Neuronal stem cell (in vitro differentiated cells): ENCODE data around the gene HAUS2.
"Not testable (repeated sequence)": the region's sequence is repeated elsewhere in the genome, so short reads cannot be mapped to it uniquely, and the experiment has no call there.

Experiments
- DNase-seq: peaks from one replicate; pipeline ENCODE4 v3.0.0-alpha.2; 2013; ENCODE audit warnings: low spot score
- H2AFZ ChIP-seq: one replicate; pipeline ENCODE4 v1.6.1; 2013; ENCODE audit warnings: mild to moderate bottlenecking, low read length, inconsistent platforms
- H2AK5ac ChIP-seq: 2 replicates; pipeline ENCODE4 v1.6.1; 2013; ENCODE audit warnings: low read depth, mild to moderate bottlenecking, inconsistent platforms, low read length, moderate library complexity, mixed read lengths
- H2BK120ac ChIP-seq: 2 replicates; pipeline ENCODE4 v1.6.1; 2013; ENCODE audit warnings: low read depth, mild to moderate bottlenecking, inconsistent platforms, low read length, moderate library complexity, mixed read lengths
- H2BK12ac ChIP-seq: one replicate; pipeline ENCODE4 v1.6.1; 2013; ENCODE audit warnings: low read length, inconsistent platforms
- H2BK15ac ChIP-seq: 2 replicates; pipeline ENCODE4 v1.6.1; 2013; ENCODE audit warnings: mild to moderate bottlenecking, low read length, inconsistent platforms, mixed read lengths
- H2BK5ac ChIP-seq: one replicate; pipeline ENCODE4 v1.6.1; 2013; ENCODE audit warnings: inconsistent platforms, mild to moderate bottlenecking, low read length, moderate library complexity
- H3K14ac ChIP-seq: one replicate; pipeline ENCODE4 v1.6.1; 2013; ENCODE audit warnings: low read length, inconsistent platforms
- H3K18ac ChIP-seq: 2 replicates; pipeline ENCODE4 v1.6.1; 2013; ENCODE audit warnings: low read length, inconsistent platforms
- H3K23ac ChIP-seq: 2 replicates; pipeline ENCODE4 v1.6.1; 2013; ENCODE audit warnings: low read depth, mild to moderate bottlenecking, mixed read lengths, low read length, inconsistent platforms; ENCODE audit not compliant: poor library complexity
- H3K27ac ChIP-seq: replicated peaks from 3 replicates; pipeline ENCODE4 v1.5.1; 2013; ENCODE audit warnings: low read length, inconsistent platforms
- H3K27me3 ChIP-seq, 3 experiments: 2 replicates each; pipeline ENCODE4 v1.6.1; 2013; ENCODE audit warnings: low read length in 3 of 3, mild to moderate bottlenecking in 2 of 3, inconsistent platforms in 1 of 3, low read depth in 1 of 3, mixed read lengths in 1 of 3, moderate library complexity in 1 of 3; ENCODE audit not compliant: control insufficient read depth in 3 of 3, insufficient read depth in 3 of 3
- H3K36me3 ChIP-seq, 2 donors: replicated peaks in 1 of 2; 2 replicates each; pipeline ENCODE4 v1.6.1; 2013; ENCODE audit warnings: low read length in 2 of 2; ENCODE audit not compliant: control insufficient read depth in 2 of 2, insufficient read depth in 2 of 2
- H3K4ac ChIP-seq: 2 replicates; pipeline ENCODE4 v1.6.1; 2013; ENCODE audit warnings: inconsistent platforms, mild to moderate bottlenecking, low read length, moderate library complexity
- H3K4me1 ChIP-seq, 2 donors: 1 replicate in 1 of 2; 2 replicates in 1 of 2; pipeline ENCODE4 v1.6.1; 2013; ENCODE audit warnings: low read length in 2 of 2, low read depth in 1 of 2; ENCODE audit not compliant: control insufficient read depth in 2 of 2, insufficient read depth in 1 of 2
- H3K4me2 ChIP-seq: one replicate; pipeline ENCODE4 v1.6.1; 2013; ENCODE audit warnings: mild to moderate bottlenecking, low read length, inconsistent platforms; ENCODE audit not compliant: insufficient read depth, poor library complexity, severe bottlenecking
- H3K4me3 ChIP-seq, 2 donors: 2 replicates each; pipeline ENCODE4 v1.5.1; 2013; ENCODE audit warnings: low read length in 2 of 2, mild to moderate bottlenecking in 2 of 2, inconsistent platforms in 1 of 2, moderate library complexity in 1 of 2
- H3K79me1 ChIP-seq: one replicate; pipeline ENCODE4 v1.6.1; 2013; ENCODE audit warnings: low read depth, mild to moderate bottlenecking, inconsistent platforms, low read length, moderate library complexity
- H3K9ac ChIP-seq: one replicate; pipeline ENCODE4 v1.6.1; 2013; ENCODE audit warnings: mild to moderate bottlenecking, low read depth, low read length, inconsistent platforms; ENCODE audit not compliant: poor library complexity
- H3K9me3 ChIP-seq, 2 donors: replicated peaks in 1 of 2; 2 replicates each; pipeline versions ENCODE3 to v1.6.1; 2013; ENCODE audit warnings: low read length in 2 of 2, mild to moderate bottlenecking in 2 of 2, inconsistent platforms in 1 of 2, low read depth in 1 of 2, mixed read lengths in 1 of 2, moderate library complexity in 1 of 2; ENCODE audit not compliant: control insufficient read depth in 2 of 2, insufficient read depth in 1 of 2
- H4K8ac ChIP-seq: one replicate; pipeline ENCODE4 v1.6.1; 2013; ENCODE audit warnings: low read depth, mild to moderate bottlenecking, inconsistent platforms, low read length, moderate library complexity
- H4K91ac ChIP-seq: one replicate; pipeline ENCODE4 v1.6.1; 2013; ENCODE audit warnings: low read length, low read depth, mild to moderate bottlenecking, inconsistent platforms; ENCODE audit not compliant: poor library complexity
- WGBS, 2 donors: extraction: QIAGEN DNeasy Blood & Tissue Kit; methylation state at CpG; one replicate each; pipeline ENCODE4 v1.1.7; 2013; ENCODE audit warnings: missing lambda C conversion rate in 2 of 2, mixed read lengths in 1 of 2; ENCODE audit not compliant: insufficient read length in 2 of 2, insufficient replicate concordance in 1 of 2; ENCODE audit errors: extremely low coverage in 2 of 2; 5-methylcytosine and 5-hydroxymethylcytosine counted together

HAUS2 gene

DNA sequence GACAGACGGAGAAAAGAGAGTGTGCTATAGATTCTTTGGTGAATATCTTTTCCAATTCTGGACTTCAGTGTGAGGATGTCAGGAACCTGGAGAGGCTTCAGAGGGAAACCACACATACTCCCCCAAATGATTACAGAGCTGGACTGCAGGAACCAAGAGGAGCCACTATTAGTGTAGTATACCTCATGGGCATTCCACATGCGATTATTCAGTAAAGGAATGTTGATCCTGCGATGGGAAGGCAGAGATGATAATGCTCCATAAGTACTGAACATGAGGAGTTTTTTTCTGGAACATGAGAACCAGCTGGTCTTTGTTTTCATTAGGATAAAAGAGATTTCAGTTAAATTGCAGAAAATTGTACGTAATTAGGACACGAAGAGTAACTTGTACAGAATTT is 45.5 kb downstream of the HAUS2 start:
- Histone ChIP-seq H3K27ac (no peak overlapping the region), H3K23ac (no peak overlapping the region), H3K4me2 (no peak overlapping the region), H2AFZ (no peak overlapping the region), H3K4me1 (no peaks in the 10 kb centered on the region), H3K4me3 (no peak overlapping the region), H4K8ac (no peak overlapping the region), H3K4ac (no peak overlapping the region), H3K9ac (no peak overlapping the region), H3K14ac (no peak overlapping the region), H3K36me3 (peaks cover 0 to 64% of the 10 kb centered on the region in 2 donors), H3K79me1 (no peaks in the 10 kb centered on the region), H3K18ac (no peak overlapping the region), H4K91ac (no peak overlapping the region), H2BK15ac (no peak overlapping the region), H2AK5ac (no peak overlapping the region), H2BK5ac (no peak overlapping the region), H2BK12ac (no peak overlapping the region), H3K9me3 (no peaks in the 10 kb centered on the region), H3K27me3 (no peaks in the 10 kb centered on the region), H2BK120ac (no peak overlapping the region)
- no CpG with 5 or more reads among the region's 5 CpGs for WGBS, 2 donors
- DNase-seq: no peak

DNA sequence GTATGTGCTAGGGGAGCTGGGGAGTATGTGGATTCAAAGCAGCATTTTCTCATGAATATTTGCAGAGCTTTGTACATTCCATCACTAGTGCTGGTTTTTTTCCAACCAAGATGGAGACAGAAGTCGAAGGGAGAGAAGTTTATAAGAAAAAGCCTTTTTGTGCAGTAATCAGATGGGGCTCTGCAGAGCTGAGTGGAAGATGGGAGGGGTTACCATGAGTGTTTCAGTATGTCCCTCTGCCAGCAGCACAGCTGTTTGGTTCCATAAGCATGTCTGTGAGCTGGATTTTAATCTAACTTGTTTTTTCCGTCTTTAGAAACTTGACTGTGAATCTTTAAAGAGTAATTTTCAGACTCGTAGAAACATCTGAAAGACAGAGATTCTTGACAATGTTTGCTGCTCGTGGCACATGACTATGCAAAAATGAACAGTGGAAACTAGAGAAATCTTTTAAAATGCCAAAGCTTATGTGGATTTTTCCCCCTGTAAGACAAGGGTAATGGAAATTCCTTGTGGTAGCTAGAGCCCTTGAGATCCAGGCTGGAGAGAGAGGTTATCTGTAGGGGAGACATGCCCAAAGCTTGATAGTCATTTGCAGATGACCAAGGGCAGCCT is 47.1 kb downstream of the HAUS2 start:
- H3K4me3 ChIP-seq: no peak overlapping the region
- peaks cover 0 to 66% of the 10 kb centered on the region in 2 donors for H3K36me3 ChIP-seq
- no peak overlapping the region for H2BK15ac ChIP-seq
- H3K14ac ChIP-seq: no peak overlapping the region
- H3K4me2 ChIP-seq: no peak overlapping the region
- no peak overlapping the region for H2AK5ac ChIP-seq
- H3K27me3 ChIP-seq: no peaks in the 10 kb centered on the region
- no peak overlapping the region for H3K9ac ChIP-seq
- no peak overlapping the region for H2BK120ac ChIP-seq
- H3K79me1 ChIP-seq: no peaks in the 10 kb centered on the region
- H2BK5ac ChIP-seq: no peak overlapping the region
- no peak overlapping the region for H2AFZ ChIP-seq
- H3K4me1 ChIP-seq: no peaks in the 10 kb centered on the region
- no peak overlapping the region for H3K23ac ChIP-seq
- H3K4ac ChIP-seq: no peak overlapping the region
- H3K18ac ChIP-seq: no peak overlapping the region
- no peak overlapping the region for H4K91ac ChIP-seq
- H4K8ac ChIP-seq: no peak overlapping the region
- H3K27ac ChIP-seq: no peak overlapping the region
- DNase-seq: no peak
- peaks cover 0 to 8% of the 10 kb centered on the region in 2 donors for H3K9me3 ChIP-seq
- WGBS, 2 donors: no CpG with 5 or more reads among the region's 4 CpGs
- no peak overlapping the region for H2BK12ac ChIP-seq

DNA sequence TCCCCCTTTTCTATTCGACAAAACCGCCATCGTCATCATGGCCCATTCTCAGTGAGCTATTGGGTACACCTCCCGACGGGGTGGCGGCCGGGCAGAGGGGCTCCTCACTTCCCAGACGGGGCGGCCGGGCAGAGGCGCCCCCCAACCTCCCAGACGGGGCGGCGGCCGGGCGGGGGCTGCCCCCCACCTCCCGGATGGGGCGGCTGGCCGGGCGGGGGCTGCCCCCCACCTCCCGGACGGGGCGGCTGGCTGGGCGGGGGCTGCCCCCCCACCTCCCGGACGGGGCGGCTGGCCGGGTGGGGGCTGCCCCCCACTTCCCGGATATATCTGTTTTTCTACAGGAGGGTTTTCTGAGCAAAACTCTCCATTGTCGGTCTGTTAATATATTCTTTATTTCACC is 52.7 kb downstream of the HAUS2 start:
- H3K27me3 ChIP-seq, H2AK5ac ChIP-seq, H3K4me2 ChIP-seq, H3K9ac ChIP-seq, H2BK120ac ChIP-seq, H4K8ac ChIP-seq, H3K23ac ChIP-seq, H3K27ac ChIP-seq, H3K18ac ChIP-seq, H3K4ac ChIP-seq, H2AFZ ChIP-seq, H2BK5ac ChIP-seq, H3K4me1 ChIP-seq, H3K14ac ChIP-seq, H3K79me1 ChIP-seq, DNase-seq, H3K4me3 ChIP-seq, H2BK12ac ChIP-seq, H2BK15ac ChIP-seq, H4K91ac ChIP-seq: not testable (repeated sequence)
- peaks cover 0 to 62% of the 10 kb centered on the region in 2 donors for H3K36me3 ChIP-seq
- no CpG with 5 or more reads among the region's 30 CpGs for whole genome bisulfite sequencing, 2 donors
- peaks cover 2 to 27% of the 10 kb centered on the region in 2 donors for H3K9me3 ChIP-seq

DNA sequence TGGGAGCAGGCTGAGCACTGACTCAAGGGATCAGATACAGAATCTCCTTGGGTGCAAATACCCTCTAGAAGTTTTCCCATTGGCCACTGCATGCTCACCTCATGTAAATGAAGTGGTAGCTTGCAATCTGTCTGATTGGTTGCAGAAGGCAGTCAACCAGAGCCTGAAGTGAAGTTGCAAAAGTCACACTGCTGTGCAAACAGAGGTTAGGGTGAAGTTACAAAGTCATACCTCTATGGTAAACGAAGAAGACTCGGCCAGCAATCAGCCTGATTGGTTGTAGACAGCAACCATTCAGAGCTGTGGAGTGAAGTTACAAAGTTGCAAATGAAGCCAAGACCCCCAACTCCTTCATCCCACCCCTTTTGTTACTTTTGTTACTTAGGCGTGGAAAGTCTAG is 53.9 kb downstream of the HAUS2 start:
- Histone ChIP-seq H3K36me3 (peaks cover 0 to 60% of the 10 kb centered on the region in 2 donors), H3K4ac (no peak overlapping the region), H2BK12ac (no peak overlapping the region), H2AK5ac (no peak overlapping the region), H3K4me3 (no peak overlapping the region), H3K79me1 (no peaks in the 10 kb centered on the region), H3K27ac (no peak overlapping the region), H3K9me3 (peaks cover 2 to 27% of the 10 kb centered on the region in 2 donors), H3K23ac (no peak overlapping the region), H2AFZ (no peak overlapping the region), H3K4me2 (no peak overlapping the region), H2BK15ac (no peak overlapping the region), H2BK5ac (no peak overlapping the region), H4K91ac (no peak overlapping the region), H4K8ac (no peak overlapping the region), H3K14ac (no peak overlapping the region), H2BK120ac (no peak overlapping the region), H3K27me3 (no peaks in the 10 kb centered on the region), H3K9ac (no peak overlapping the region), H3K18ac (no peak overlapping the region), H3K4me1 (peaks cover 0 to 4% of the 10 kb centered on the region in 2 donors)
- WGBS, 2 donors: no CpG with 5 or more reads among the region's 3 CpGs
- DNase-seq: no peak
